CD4-positive, CD25-positive, alpha-beta regulatory T cell (primary cell): ENCODE results near the gene CHRND. TPM values are rescaled to one million over a fixed set of nuclear protein-coding genes. Genes with fewer than 3 reads are reported as not detected.

Source experiments
- ATAC-seq, 2 donors: fragments of 150-1000 bp; cut with Tn5 transposase; one replicate each; pipeline ENCODE4 v1.10.0; 2021; ENCODE audit warnings: low read depth in 2 of 2, moderate number of reproducible peaks in 2 of 2, moderate library complexity in 1 of 2
- DNase-seq, 3 donors: peaks; one replicate each; pipeline versions ENCODE4 v3.0.0 to v3.0.0-alpha.2; 2012 to 2022; ENCODE audit warnings: mixed read lengths in 1 of 3
- H3K27ac ChIP-seq: one replicate; pipeline ENCODE4 v1.7.0; 2013; ENCODE audit warnings: mild to moderate bottlenecking, low read length; ENCODE audit not compliant: insufficient read depth, poor library complexity, severe bottlenecking
- H3K27me3 ChIP-seq: one replicate; pipeline ENCODE4 v1.7.0; 2013; ENCODE audit warnings: low read length; ENCODE audit not compliant: control insufficient read depth, insufficient read depth
- H3K36me3 ChIP-seq: one replicate; pipeline ENCODE4 v1.7.0; 2013; ENCODE audit warnings: mild to moderate bottlenecking, low read length, moderate library complexity; ENCODE audit not compliant: control insufficient read depth, insufficient read depth
- H3K4me1 ChIP-seq: 2 replicates; pipeline ENCODE4 v1.7.0; 2013; ENCODE audit warnings: mild to moderate bottlenecking, low read length; ENCODE audit not compliant: insufficient read depth, control insufficient read depth, poor library complexity, severe bottlenecking
- H3K4me3 ChIP-seq: one replicate; pipeline ENCODE4 v1.7.0; 2013; ENCODE audit warnings: low read depth, mild to moderate bottlenecking, low read length, moderate library complexity
- H3K9me3 ChIP-seq, 2 experiments: 1 replicate in 1 of 2; 2 replicates in 1 of 2; pipeline ENCODE4 v1.7.0; 2013; ENCODE audit warnings: low read length in 2 of 2, mild to moderate bottlenecking in 1 of 2, moderate library complexity in 1 of 2; ENCODE audit not compliant: control insufficient read depth in 2 of 2
- H3K27ac Mint-ChIP-seq, 3 donors: one replicate each; pipeline ENCODE4 v1.8.0; 2020 to 2022; ENCODE audit warnings: mild to moderate bottlenecking in 3 of 3, mixed read lengths in 3 of 3, moderate library complexity in 2 of 3
- H3K27me3 Mint-ChIP-seq: one replicate; pipeline ENCODE4 v1.8.0; 2022; ENCODE audit warnings: mild to moderate bottlenecking, mixed read lengths
- H3K36me3 Mint-ChIP-seq: one replicate; pipeline ENCODE4 v1.8.0; 2020; ENCODE audit warnings: mixed read lengths
- H3K4me1 Mint-ChIP-seq, 4 donors: one replicate each; pipeline ENCODE4 v1.8.0; 2020 to 2022; ENCODE audit warnings: mixed read lengths in 4 of 4, mild to moderate bottlenecking in 1 of 4
- H3K4me3 Mint-ChIP-seq, 4 donors: one replicate each; pipeline ENCODE4 v1.8.0; 2020 to 2022; ENCODE audit warnings: mild to moderate bottlenecking in 4 of 4, mixed read lengths in 4 of 4, moderate library complexity in 3 of 4
- H3K9me3 Mint-ChIP-seq, 7 donors: one replicate each; pipeline ENCODE4 v1.8.0; 2020 to 2022; ENCODE audit warnings: mixed read lengths in 7 of 7, mild to moderate bottlenecking in 3 of 7, moderate library complexity in 2 of 7
- polyA plus RNA-seq, 4 donors: library from polyadenylated mRNA; unstranded; fragments of 300-500 nt; fragmentation: Illumina TruSeq; gene quantifications; one replicate each; pipeline ENCODE4 v1.2.3, GENCODE V29; 2021
- total RNA-seq: library from RNA; stranded (reverse); gene quantifications from one replicate; pipeline ENCODE4 v1.2.3, GENCODE V29; 2022

The CHRND gene
- total and polyA plus RNA-seq, 5 donors from 2014 or later = not detected

- Histone ChIP-seq H3K27me3 (no peaks in the 10 kb centered on the region), H3K4me3 (no peak overlapping the region), H3K9me3 (no peaks in the 10 kb centered on the region), H3K27ac (no peak overlapping the region), H3K36me3 (peaks cover 16% of the 10 kb centered on the region), H3K4me1 (peaks cover 16% of the 10 kb centered on the region)
- Mint-ChIP-seq H3K4me3 (peak overlapping the region in 1 of 4 donors; percentile 84), H3K9me3 (peaks cover 0 to 2% (median 0%) of the 10 kb centered on the region in 7 donors), H3K4me1 (peaks cover 6 to 61% (median 33%) of the 10 kb centered on the region in 4 donors), H3K27ac (no peak overlapping the region), H3K36me3 (peaks cover 19% of the 10 kb centered on the region), H3K27me3 (no peaks in the 10 kb centered on the region)
- ATAC-seq = no peak
- DNase-seq = no peak
These were observed 19.8 kb downstream of the CHRND start for GRCh38 chr2:232545511-232546375.

DNA sequence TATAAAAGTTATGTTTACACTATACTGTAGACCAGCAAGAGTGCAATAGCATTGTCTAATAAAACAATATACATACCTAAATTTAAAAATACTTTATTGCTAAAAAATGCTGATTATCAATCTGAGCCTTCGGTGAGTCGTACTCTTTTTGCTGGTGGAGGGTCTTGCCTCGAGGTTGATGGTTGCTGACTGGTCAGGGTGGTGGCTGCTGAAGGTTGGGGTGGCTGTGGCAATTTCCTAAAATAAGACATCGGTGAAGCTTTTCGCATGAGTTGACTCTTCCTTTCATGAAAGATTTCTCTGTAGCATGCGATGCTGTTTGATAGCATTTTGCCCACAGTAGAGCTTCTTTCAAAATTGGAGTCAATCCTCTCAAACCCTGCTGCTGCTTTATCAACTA lies 22.0 kb downstream of the CHRND start:
- no peak overlapping the region for H3K27ac ChIP-seq
- no peaks in the 10 kb centered on the region for H3K27me3 ChIP-seq
- peak overlapping the region; percentile 97 for H3K4me3 ChIP-seq
- DNase-seq (no peak), ATAC-seq (no peak)
- Mint-ChIP-seq H3K9me3 (peaks cover 0 to 2% (median 0%) of the 10 kb centered on the region in 7 donors), H3K4me3 (peak overlapping the region; percentile 26 to 97 (median 80)), H3K27ac (peak overlapping the region in 1 of 3 donors; percentile 26), H3K36me3 (peaks cover 24% of the 10 kb centered on the region), H3K27me3 (no peaks in the 10 kb centered on the region), H3K4me1 (peaks cover 9 to 76% (median 51%) of the 10 kb centered on the region in 4 donors)
- H3K4me1 ChIP-seq = peaks cover 35% of the 10 kb centered on the region
- peaks cover 19% of the 10 kb centered on the region for H3K36me3 ChIP-seq
- no peaks in the 10 kb centered on the region for H3K9me3 ChIP-seq

DNA sequence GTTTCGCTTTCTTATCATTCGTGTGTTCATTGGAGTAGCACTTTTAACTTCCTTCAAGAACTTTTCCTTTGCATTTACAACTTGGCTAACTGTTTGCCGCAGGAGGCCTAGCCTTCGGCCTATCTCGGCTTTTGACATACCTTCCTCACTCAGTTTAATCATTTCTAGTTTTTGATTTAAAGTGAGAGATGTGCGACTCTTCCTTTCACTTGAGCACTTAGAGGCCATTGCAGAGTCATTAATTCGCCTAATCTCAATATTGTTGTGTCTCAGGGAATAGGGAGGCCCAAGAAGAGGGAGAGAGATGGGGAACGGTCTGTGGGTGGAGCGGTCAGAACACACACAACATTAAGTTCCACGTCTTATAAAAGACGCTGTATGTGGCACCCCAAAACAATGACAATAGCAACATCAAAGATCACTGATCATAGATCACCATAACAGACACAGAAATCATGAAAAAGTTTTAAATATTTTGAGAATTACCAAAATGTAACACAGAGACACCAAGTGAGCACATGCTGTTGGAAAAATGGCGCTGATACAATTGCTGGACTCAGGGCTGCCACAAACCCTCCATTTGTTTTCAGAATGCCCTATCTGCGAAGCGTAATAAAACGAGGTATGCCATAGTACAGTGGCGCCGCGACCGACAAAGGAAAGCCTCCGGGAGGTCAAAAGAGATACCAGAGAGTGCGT lies 23.8 kb downstream of the CHRND start:
- H3K36me3 Mint-ChIP-seq = peaks cover 35% of the 10 kb centered on the region
- ATAC-seq = peak in 1 of 2 donors; percentile 2
- peak in 1 of 3 donors; percentile 5 for DNase-seq

GRCh38 chr2:232550354-232551249 lies 24.6 kb downstream of the CHRND start, which contains the start of the genes EIF4E2 and TIGD1:
Gene EIF4E2, plus strand, starts transcription at chr2:232550689. Its CDS starts 36 bp downstream, at chr2:232550725.
Gene TIGD1, minus strand, starts transcription at chr2:232550557. Its CDS starts 675 bp downstream, at chr2:232549882.
- H3K36me3 Mint-ChIP-seq = peaks cover 43% of the 10 kb centered on the region
- H3K4me3 Mint-ChIP-seq = peak within 1 kb of the TSS; percentile 93 to 100 (median 98)
- peaks cover 29 to 91% (median 74%) of the 10 kb centered on the region in 4 donors for H3K4me1 Mint-ChIP-seq
- peaks cover 24% of the 10 kb centered on the region for H3K36me3 ChIP-seq
- H3K9me3 Mint-ChIP-seq = peaks cover 0 to 2% (median 0%) of the 10 kb centered on the region in 7 donors
- H3K4me3 ChIP-seq = peak within 1 kb of the TSS; percentile 97
- peak within 1 kb of the TSS; percentile 99 to 100 (median 99) for H3K27ac Mint-ChIP-seq
- H3K9me3 ChIP-seq = no peaks in the 10 kb centered on the region
- peak; percentile 85 to 95 (median 88) for DNase-seq
- H3K27me3 Mint-ChIP-seq = no peaks in the 10 kb centered on the region
- ATAC-seq = peak; percentile 90 to 92
- H3K4me1 ChIP-seq = peaks cover 39% of the 10 kb centered on the region
- peak within 1 kb of the TSS; percentile 95 for H3K27ac ChIP-seq
- no peaks in the 10 kb centered on the region for H3K27me3 ChIP-seq

More for the DNA sequence above, 23.8 kb downstream of the CHRND start:
- Histone ChIP-seq H3K9me3 (no peaks in the 10 kb centered on the region), H3K27ac (peak overlapping the region; percentile 95), H3K4me1 (peaks cover 39% of the 10 kb centered on the region), H3K36me3 (peaks cover 19% of the 10 kb centered on the region), H3K27me3 (no peaks in the 10 kb centered on the region), H3K4me3 (peak overlapping the region; percentile 97)
- peaks cover 25 to 83% (median 66%) of the 10 kb centered on the region in 4 donors for H3K4me1 Mint-ChIP-seq
- peaks cover 0 to 2% (median 0%) of the 10 kb centered on the region in 7 donors for H3K9me3 Mint-ChIP-seq
- H3K27me3 Mint-ChIP-seq = no peaks in the 10 kb centered on the region
- H3K4me3 Mint-ChIP-seq = peak overlapping the region; percentile 93 to 100 (median 98)
- H3K27ac Mint-ChIP-seq = peak overlapping the region; percentile 99 to 100 (median 99)

GRCh38 chr2:232551250-232551638 lies 25.3 kb downstream of the CHRND start:
- Histone ChIP-seq H3K4me1 (peaks cover 39% of the 10 kb centered on the region), H3K27ac (peak overlapping the region; percentile 95), H3K4me3 (peak overlapping the region; percentile 90), H3K36me3 (peaks cover 25% of the 10 kb centered on the region), H3K9me3 (no peaks in the 10 kb centered on the region), H3K27me3 (no peaks in the 10 kb centered on the region)
- no peak for ATAC-seq
- H3K4me3 Mint-ChIP-seq = peak overlapping the region; percentile 93 to 100 (median 98)
- peaks cover 0 to 2% (median 0%) of the 10 kb centered on the region in 7 donors for H3K9me3 Mint-ChIP-seq
- H3K4me1 Mint-ChIP-seq = peaks cover 29 to 92% (median 77%) of the 10 kb centered on the region in 4 donors
- H3K27ac Mint-ChIP-seq = peak overlapping the region; percentile 97 to 100 (median 99)
- H3K36me3 Mint-ChIP-seq = peaks cover 47% of the 10 kb centered on the region
- DNase-seq = no peak
- H3K27me3 Mint-ChIP-seq = no peaks in the 10 kb centered on the region

GRCh38 chr2:232551776-232552175 lies 25.8 kb downstream of the CHRND start:
- H3K4me1 Mint-ChIP-seq = peaks cover 29 to 91% (median 76%) of the 10 kb centered on the region in 4 donors
- peaks cover 0 to 2% (median 0%) of the 10 kb centered on the region in 7 donors for H3K9me3 Mint-ChIP-seq
- H3K27me3 Mint-ChIP-seq = no peaks in the 10 kb centered on the region
- Histone ChIP-seq H3K36me3 (peaks cover 25% of the 10 kb centered on the region), H3K27ac (peak overlapping the region; percentile 95), H3K27me3 (no peaks in the 10 kb centered on the region), H3K9me3 (no peaks in the 10 kb centered on the region), H3K4me1 (peaks cover 35% of the 10 kb centered on the region), H3K4me3 (peak overlapping the region; percentile 90)
- peaks cover 44% of the 10 kb centered on the region for H3K36me3 Mint-ChIP-seq
- H3K27ac Mint-ChIP-seq = peak overlapping the region; percentile 97 to 100 (median 99)
- ATAC-seq = no peak
- H3K4me3 Mint-ChIP-seq = peak overlapping the region; percentile 93 to 100 (median 98)
- no peak for DNase-seq
